Fibroblast of lung (primary cell): Measurements from ENCODE around the gene PCDHGA1.

ENCODE experiments used
- EZH2 ChIP-seq: IDR thresholded peaks from 2 replicates; pipeline ENCODE4 v1.5.1; 2012; ENCODE audit warnings: low read length, control low read depth, mild to moderate bottlenecking; ENCODE audit errors: missing control alignments
- TF ChIP-seq, protein P1 (sequence below), 2 donors: IDR thresholded peaks in 1 of 2; conservative IDR thresholded peaks in 1 of 2; 1 replicate in 1 of 2; 2 replicates in 1 of 2; pipeline ENCODE4 v1.5.1; 2011 to 2012; ENCODE audit warnings: low read length in 2 of 2, control low read depth in 1 of 2, inconsistent platforms in 1 of 2, low read depth in 1 of 2, mild to moderate bottlenecking in 1 of 2

DNA sequence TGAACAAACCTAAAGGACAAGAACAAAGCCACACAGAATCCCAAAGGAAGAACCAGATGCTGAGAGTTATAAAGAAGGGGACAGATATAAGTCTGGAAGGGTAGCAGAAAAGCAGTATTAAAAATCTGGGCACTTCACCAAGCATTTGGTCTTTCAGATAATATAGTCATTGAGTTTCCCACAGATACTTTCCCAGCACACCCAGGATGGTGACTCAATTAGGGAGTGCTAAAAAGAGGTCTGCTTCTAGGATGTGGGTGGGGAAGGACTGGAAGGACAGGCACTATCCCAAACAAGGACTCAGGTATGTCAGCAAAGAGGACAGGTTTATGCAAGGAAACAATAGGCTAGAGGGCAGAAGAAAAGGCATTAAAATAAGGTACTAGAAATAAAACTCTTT, 229.1 kb downstream of the PCDHGA1 start:
- TF ChIP-seq, protein P1, sequence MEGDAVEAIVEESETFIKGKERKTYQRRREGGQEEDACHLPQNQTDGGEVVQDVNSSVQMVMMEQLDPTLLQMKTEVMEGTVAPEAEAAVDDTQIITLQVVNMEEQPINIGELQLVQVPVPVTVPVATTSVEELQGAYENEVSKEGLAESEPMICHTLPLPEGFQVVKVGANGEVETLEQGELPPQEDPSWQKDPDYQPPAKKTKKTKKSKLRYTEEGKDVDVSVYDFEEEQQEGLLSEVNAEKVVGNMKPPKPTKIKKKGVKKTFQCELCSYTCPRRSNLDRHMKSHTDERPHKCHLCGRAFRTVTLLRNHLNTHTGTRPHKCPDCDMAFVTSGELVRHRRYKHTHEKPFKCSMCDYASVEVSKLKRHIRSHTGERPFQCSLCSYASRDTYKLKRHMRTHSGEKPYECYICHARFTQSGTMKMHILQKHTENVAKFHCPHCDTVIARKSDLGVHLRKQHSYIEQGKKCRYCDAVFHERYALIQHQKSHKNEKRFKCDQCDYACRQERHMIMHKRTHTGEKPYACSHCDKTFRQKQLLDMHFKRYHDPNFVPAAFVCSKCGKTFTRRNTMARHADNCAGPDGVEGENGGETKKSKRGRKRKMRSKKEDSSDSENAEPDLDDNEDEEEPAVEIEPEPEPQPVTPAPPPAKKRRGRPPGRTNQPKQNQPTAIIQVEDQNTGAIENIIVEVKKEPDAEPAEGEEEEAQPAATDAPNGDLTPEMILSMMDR (conservative IDR thresholded peaks at IDR 0.05 in 1 of 2, IDR thresholded peaks at IDR 0.05 in 1 of 2; ENCODE audit: low read depth in 1 of 2, low read length in 2 of 2): no peak
- no peak for TF ChIP-seq EZH2
